Choroid plexus epithelial cell (primary cell): ENCODE measurements around the gene BTBD17.

Experiments used
- DNase-seq: peaks from one replicate; pipeline ENCODE4 v3.0.0-alpha.2; 2010; ENCODE audit warnings: low read depth
- H3K4me3 ChIP-seq: 2 replicates; pipeline ENCODE4 v1.5.1; 2011; ENCODE audit warnings: low read depth, mild to moderate bottlenecking, control low read depth, low read length, moderate library complexity
- TF ChIP-seq, protein P1 (sequence below): conservative IDR thresholded peaks from 2 replicates; pipeline ENCODE4 v1.5.1; 2011; ENCODE audit warnings: low read depth, mild to moderate bottlenecking, control low read depth, inconsistent platforms, low read length, moderate library complexity

BTBD17 gene

DNA sequence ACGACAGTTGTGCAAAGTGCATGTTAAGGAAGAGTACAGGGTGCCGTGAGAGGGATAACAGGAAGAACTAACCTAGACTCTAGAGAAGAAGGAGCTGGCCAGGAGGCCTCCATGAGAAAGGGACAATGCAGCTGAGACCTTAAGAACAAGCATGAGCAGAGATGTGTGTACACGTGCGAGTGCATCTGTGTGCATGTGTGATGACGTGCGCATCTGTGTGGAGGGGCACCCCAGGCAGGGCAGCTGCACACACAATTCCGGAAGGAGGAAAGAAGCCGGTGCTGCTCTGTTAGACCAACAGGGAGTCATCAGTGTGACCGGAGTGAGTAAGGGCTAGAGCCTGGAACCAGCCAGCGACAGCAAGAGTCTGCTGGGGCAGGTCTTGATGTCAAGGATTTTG lies 43.3 kb downstream of the BTBD17 start:
- H3K4me3 ChIP-seq: no peak overlapping the region
- TF ChIP-seq, protein P1, sequence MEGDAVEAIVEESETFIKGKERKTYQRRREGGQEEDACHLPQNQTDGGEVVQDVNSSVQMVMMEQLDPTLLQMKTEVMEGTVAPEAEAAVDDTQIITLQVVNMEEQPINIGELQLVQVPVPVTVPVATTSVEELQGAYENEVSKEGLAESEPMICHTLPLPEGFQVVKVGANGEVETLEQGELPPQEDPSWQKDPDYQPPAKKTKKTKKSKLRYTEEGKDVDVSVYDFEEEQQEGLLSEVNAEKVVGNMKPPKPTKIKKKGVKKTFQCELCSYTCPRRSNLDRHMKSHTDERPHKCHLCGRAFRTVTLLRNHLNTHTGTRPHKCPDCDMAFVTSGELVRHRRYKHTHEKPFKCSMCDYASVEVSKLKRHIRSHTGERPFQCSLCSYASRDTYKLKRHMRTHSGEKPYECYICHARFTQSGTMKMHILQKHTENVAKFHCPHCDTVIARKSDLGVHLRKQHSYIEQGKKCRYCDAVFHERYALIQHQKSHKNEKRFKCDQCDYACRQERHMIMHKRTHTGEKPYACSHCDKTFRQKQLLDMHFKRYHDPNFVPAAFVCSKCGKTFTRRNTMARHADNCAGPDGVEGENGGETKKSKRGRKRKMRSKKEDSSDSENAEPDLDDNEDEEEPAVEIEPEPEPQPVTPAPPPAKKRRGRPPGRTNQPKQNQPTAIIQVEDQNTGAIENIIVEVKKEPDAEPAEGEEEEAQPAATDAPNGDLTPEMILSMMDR: no peak
- DNase-seq: no peak

DNA sequence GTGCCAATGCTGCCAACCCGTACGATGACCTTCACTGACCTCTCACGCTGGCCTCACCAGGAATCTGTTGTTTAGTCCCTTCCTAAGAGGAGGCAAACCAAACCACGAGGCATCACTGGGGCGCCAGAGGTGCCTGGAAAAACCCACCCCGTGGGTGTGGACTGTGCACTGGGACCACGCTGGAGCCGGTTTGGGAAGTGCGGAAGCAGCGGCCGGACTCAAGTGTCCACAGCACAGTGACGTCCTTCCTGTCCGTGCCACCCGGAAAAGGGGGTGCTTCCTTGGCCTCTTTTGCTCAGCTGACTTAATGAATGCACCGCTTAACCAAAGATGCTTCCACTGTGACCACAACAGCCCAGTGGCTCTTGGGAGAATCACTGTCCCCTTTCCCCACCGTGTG lies 44.6 kb downstream of the BTBD17 start:
- TF ChIP-seq, protein P1: no peak
- H3K4me3 ChIP-seq: no peak overlapping the region
- no peak for DNase-seq

DNA sequence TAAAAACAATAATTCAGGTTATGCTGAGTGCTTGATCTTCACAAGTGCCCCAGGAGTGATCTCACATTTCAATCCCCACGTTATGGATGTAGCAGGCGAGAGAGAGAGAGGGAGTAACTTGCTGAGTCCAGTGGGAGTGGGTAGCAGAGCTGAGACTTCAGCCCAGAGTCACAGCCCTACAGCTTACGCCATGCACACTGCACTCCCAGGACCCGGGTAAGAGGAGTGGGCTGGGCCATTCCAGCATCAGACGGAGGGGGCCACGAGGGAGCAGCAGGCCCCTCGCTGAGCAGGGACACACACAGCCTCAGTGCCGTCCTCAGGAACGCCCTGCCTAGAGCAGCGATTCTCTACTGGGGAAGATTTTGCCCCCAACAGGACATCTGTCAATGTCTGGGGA lies 45.4 kb downstream of the BTBD17 start:
- TF ChIP-seq, protein P1: no peak
- no peak for DNase-seq
- H3K4me3 ChIP-seq: no peak overlapping the region

DNA sequence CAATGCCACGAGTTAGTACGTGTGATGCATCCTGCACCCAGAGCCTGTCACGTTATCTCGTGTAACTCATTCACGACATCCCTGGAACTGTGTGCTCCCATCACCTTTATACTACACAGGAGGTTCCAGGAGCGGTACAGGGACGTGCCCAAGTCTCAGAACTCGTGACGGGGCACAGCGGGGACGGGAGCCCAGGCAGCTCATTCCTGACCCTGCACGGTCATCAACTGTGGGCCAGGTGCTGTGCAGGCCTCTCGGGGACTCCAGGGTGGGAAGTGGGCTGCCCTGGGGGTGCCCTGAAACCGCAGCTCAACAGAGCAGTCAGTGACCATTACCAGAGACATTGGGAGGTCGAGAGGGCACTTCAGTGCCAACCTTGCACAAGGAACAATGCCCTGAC lies 46.8 kb downstream of the BTBD17 start:
- no peak overlapping the region for H3K4me3 ChIP-seq
- DNase-seq: no peak
- TF ChIP-seq, protein P1: no peak

DNA sequence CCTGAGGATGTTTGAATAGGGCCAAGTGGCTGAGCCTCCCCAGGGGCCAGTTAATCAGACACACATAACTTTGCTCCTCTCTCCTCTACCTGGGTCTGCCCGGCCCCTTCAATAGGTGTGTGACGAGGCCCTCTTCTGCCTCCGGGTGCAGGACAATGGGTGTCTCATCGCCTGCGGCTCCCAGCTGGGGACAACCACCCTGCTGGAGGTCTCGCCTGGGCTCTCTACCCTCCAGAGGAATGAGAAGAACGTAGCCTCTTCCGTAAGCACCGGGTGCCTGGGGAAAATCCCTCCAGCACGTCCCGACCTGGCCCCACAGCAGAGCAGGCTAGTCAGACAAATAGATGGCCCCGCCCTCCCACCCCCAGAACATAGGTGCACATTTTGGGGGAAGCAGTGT lies 51.8 kb downstream of the BTBD17 start:
- DNase-seq: no peak
- TF ChIP-seq, protein P1: no peak
- H3K4me3 ChIP-seq: no peak overlapping the region

DNA sequence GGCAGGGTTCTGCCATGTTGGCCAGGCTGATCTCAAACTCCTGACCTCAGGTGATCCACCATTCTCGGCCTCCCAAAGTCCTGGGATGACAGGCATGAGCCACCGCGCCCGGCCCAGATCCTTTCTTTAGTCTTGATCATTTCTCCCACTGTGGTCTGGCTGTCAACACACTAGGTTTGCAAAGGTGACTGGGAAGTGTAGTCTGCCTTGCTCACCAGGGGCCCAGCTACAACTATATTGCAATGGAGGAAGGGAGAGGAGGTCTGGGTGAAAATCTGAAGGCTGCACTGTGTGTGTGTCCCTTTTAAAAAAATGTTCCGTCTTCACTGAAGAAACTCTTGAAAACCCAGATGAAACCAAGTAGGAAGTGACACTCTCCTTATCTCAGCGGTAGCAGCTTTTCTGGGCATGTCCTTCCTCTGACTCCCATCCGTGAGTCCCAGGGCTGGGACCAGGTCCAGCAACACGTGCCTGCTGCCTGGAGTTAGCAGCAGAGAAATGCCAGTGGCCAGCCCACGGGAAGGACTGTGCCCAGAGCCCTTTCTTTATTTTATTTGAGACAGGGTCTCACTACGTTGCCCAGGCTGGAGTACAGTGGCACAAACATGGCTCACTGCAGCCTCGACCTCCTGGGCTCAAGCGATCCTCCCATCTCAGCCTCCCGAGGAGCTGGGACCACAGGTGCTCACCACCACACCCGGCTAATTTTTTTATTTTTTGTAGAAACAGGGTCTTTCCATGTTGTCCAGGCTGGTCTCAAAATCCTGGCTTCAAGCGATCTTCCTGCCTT lies 53.5 kb downstream of the BTBD17 start:
- TF ChIP-seq, protein P1: no peak
- DNase-seq: no peak
- H3K4me3 ChIP-seq: no peak overlapping the region
